ENCODE results near the gene IL17RA. TPM values are rescaled to one million over a fixed set of nuclear protein-coding genes. Genes with fewer than 3 reads are reported as not detected.
"Not testable (repeated sequence)": the region's sequence is repeated elsewhere in the genome, so short reads cannot be mapped to it uniquely, and the experiment has no call there.

IL17RA gene
- total RNA-seq, 1 experiment from 2014 or later, result 3.6 TPM

- peak; percentile 16 for DNase-seq
- Histone ChIP-seq H3K36me3 (replicated peaks; ENCODE audit: control insufficient read depth, insufficient read depth, low read length) (peaks cover 18% of the 10 kb centered on the region), H3K4me3 (ENCODE audit: insufficient read depth, low read depth, low read length) (no peak overlapping the region), H3K27me3 (ENCODE audit: control insufficient read depth, insufficient read depth, low read length) (no peaks in the 10 kb centered on the region)
These were observed 52.4 kb downstream of the IL17RA start for GRCh38 chr22:17137170-17137569.

- DNase-seq, result peak; percentile 18
- Histone ChIP-seq H3K4me3 (ENCODE audit: insufficient read depth, low read depth, low read length) (no peak overlapping the region), H3K36me3 (replicated peaks; ENCODE audit: control insufficient read depth, insufficient read depth, low read length) (peaks cover 22% of the 10 kb centered on the region), H3K27me3 (ENCODE audit: control insufficient read depth, insufficient read depth, low read length) (no peaks in the 10 kb centered on the region)
These were observed 53.1 kb downstream of the IL17RA start for GRCh38 chr22:17137861-17138425.

- Histone ChIP-seq H3K27me3 (ENCODE audit: control insufficient read depth, insufficient read depth, low read length) (no peaks in the 10 kb centered on the region), H3K36me3 (replicated peaks; ENCODE audit: control insufficient read depth, insufficient read depth, low read length) (peaks cover 27% of the 10 kb centered on the region), H3K4me3 (ENCODE audit: insufficient read depth, low read depth, low read length) (no peak overlapping the region)
- DNase-seq, result peak; percentile 37
These were observed 53.7 kb downstream of the IL17RA start for GRCh38 chr22:17138513-17138912.

DNA sequence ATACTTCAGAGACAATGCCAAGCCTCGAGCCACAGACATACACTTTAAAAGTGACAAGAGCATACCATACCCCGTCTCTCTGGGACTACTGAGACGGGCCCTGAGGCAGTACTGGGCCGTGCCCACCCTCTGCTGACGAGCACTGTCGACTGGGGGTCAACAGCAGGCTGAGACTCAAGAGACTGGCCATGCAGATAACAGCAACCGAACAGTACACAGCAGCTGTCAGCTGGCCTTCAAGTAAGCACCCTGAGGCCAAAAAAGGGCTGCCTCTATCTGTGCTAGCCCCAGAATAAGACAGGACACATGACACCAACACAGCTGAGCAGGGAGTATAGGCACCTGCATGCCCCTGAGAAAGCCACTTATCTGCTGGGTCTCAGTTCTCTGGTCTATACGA, 55.2 kb downstream of the IL17RA start:
- Histone ChIP-seq H3K27me3 (ENCODE audit: control insufficient read depth, insufficient read depth, low read length) (no peaks in the 10 kb centered on the region), H3K4me3 (ENCODE audit: insufficient read depth, low read depth, low read length) (no peak overlapping the region), H3K36me3 (replicated peaks; ENCODE audit: control insufficient read depth, insufficient read depth, low read length) (peaks cover 31% of the 10 kb centered on the region)
- DNase-seq, result no peak

DNA sequence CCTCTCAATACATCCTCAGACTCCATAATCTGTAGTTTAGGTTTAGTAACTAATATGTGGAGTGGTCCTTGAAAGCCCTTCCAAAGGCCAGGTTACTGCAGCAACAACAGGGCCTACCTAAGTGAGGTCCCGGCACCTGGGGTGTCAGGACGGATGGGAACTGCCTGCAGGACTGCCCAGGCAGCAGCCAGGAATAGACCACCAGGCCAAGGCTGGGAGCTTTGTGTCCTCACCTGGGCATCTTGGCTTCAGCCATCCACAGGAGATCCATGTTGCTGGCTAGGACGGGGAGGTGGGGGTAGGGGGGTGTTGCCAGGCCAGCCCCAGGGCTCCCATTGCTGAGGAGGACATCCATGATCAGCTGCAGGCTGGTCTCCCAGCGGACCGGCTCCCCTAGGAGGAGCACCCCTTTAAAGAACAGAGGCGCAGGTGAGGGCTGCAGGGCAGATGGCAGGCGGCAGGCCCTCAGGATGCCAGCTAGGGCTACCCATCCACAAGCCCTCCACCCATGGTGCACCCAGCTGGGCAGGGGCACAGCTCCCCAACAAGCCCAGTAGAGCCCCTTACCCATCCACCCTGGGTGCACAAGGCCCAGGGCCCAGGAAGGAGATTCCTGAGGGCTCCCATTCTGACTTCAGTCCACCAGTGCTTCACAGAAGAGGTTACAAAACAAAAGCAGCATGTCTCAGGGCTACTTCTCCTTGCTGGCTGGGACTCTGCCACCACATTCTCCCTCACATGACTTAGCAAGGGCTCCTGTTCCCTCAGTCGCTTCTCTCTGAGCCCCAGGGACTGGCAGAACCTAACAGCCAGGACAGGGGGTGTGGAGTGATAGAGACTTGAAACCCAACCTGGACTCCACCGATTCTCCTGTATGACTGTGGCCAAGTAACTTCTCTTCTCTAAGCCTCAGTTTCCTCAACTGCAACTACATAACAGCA, 56.3 kb downstream of the IL17RA start:
- peaks cover 32% of the 10 kb centered on the region for H3K36me3 ChIP-seq (replicated peaks; ENCODE audit: control insufficient read depth, insufficient read depth, low read length)
- DNase-seq, result no peak
- H3K4me3 ChIP-seq (ENCODE audit: insufficient read depth, low read depth, low read length), result no peak overlapping the region
- no peaks in the 10 kb centered on the region for H3K27me3 ChIP-seq (ENCODE audit: control insufficient read depth, insufficient read depth, low read length)

- Histone ChIP-seq H3K4me3 (ENCODE audit: insufficient read depth, low read depth, low read length) (no peak overlapping the region), H3K27me3 (ENCODE audit: control insufficient read depth, insufficient read depth, low read length) (no peaks in the 10 kb centered on the region), H3K36me3 (replicated peaks; ENCODE audit: control insufficient read depth, insufficient read depth, low read length) (peaks cover 31% of the 10 kb centered on the region)
- DNase-seq, result no peak
These were observed 58.3 kb downstream of the IL17RA start for GRCh38 chr22:17143101-17143500.

- peak; percentile 9 for DNase-seq
- peaks cover 31% of the 10 kb centered on the region for H3K36me3 ChIP-seq (replicated peaks; ENCODE audit: control insufficient read depth, insufficient read depth, low read length)
These were observed 59.0 kb downstream of the IL17RA start for GRCh38 chr22:17143826-17144225.

GRCh38 chr22:17145021-17145680, 60.4 kb downstream of the IL17RA start:
- DNase-seq, result no peak
- Histone ChIP-seq H3K36me3 (replicated peaks; ENCODE audit: control insufficient read depth, insufficient read depth, low read length) (peaks cover 29% of the 10 kb centered on the region), H3K27me3 (ENCODE audit: control insufficient read depth, insufficient read depth, low read length) (no peaks in the 10 kb centered on the region), H3K4me3 (ENCODE audit: insufficient read depth, low read depth, low read length) (no peak overlapping the region)

More at GRCh38 chr22:17143826-17144225, 59.0 kb downstream of the IL17RA start:
- no peaks in the 10 kb centered on the region for H3K27me3 ChIP-seq (ENCODE audit: control insufficient read depth, insufficient read depth, low read length)
- H3K4me3 ChIP-seq (ENCODE audit: insufficient read depth, low read depth, low read length), result no peak overlapping the region

- peaks cover 20% of the 10 kb centered on the region for H3K36me3 ChIP-seq (replicated peaks; ENCODE audit: control insufficient read depth, insufficient read depth, low read length)
- DNase-seq; H3K27me3 ChIP-seq (ENCODE audit: control insufficient read depth, insufficient read depth, low read length); H3K4me3 ChIP-seq (ENCODE audit: insufficient read depth, low read depth, low read length): not testable (repeated sequence)
These were observed 62.7 kb downstream of the IL17RA start for GRCh38 chr22:17147458-17147857.

DNA sequence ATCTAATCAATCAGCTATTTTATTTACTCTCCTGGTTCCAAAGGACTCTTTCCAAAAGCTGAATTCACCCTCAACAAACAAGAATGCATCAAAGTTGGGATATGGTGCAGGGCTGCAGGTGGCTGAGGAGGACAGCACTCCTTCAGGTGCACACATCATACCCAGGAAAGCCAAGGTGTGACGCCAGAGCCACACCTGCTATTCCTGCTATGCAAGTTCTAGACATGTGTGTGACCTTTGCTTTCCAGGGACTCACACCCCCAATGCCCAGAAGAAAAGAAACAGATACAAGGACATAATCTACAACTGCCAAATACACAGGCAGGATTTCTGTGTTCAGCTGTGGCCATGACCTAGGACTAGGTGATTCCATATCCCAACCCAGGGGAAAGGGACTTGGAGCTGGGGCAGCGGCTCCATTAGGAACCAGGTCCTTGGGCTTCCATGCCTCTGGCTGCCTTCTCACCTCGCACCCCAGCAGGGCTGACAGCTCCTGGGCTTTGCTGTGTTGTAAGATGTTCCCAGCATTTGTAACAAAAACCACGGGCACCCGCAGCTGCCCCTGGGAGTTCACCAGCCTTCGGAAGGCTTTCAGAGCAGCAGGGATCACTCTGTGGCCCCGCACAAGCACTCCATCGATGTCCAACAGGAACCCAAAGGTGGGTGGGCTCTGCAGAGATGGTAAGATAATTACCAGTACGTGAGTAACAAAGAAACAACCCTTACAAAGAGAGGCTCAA, 64.4 kb downstream of the IL17RA start:
- Histone ChIP-seq H3K36me3 (replicated peaks; ENCODE audit: control insufficient read depth, insufficient read depth, low read length) (peaks cover 11% of the 10 kb centered on the region), H3K27me3 (ENCODE audit: control insufficient read depth, insufficient read depth, low read length) (no peaks in the 10 kb centered on the region), H3K4me3 (ENCODE audit: insufficient read depth, low read depth, low read length) (no peak overlapping the region)
- peak; percentile 8 for DNase-seq

GRCh38 chr22:17152340-17152739, 67.5 kb downstream of the IL17RA start:
- no peak for DNase-seq
- peaks cover 6% of the 10 kb centered on the region for H3K36me3 ChIP-seq (replicated peaks; ENCODE audit: control insufficient read depth, insufficient read depth, low read length)
- H3K4me3 ChIP-seq (ENCODE audit: insufficient read depth, low read depth, low read length), result no peak overlapping the region
- no peaks in the 10 kb centered on the region for H3K27me3 ChIP-seq (ENCODE audit: control insufficient read depth, insufficient read depth, low read length)

DNA sequence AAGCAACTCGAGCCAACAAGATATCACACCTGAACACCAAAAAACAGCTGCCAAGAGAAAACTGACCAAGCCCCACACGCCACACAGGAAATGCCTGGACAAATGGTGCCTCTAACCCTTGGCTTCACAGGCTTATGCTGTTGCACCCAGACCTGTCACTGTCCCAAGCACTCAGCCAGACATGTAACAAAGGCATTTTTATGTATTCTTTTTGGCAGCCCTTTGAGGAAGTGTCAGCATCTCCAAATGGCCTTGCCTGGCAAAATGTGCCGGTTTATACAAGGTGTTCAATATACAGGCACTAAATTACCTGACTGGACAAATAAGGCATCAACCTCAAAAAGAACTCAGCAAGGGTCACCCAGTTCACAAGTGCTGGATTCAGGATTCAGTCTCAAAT, 68.2 kb downstream of the IL17RA start:
- H3K4me3 ChIP-seq (ENCODE audit: insufficient read depth, low read depth, low read length), result no peak overlapping the region
- no peak for DNase-seq
- H3K27me3 ChIP-seq (ENCODE audit: control insufficient read depth, insufficient read depth, low read length), result no peaks in the 10 kb centered on the region
- H3K36me3 ChIP-seq (replicated peaks; ENCODE audit: control insufficient read depth, insufficient read depth, low read length), result peaks cover 2% of the 10 kb centered on the region

- no peak for DNase-seq
- Histone ChIP-seq H3K36me3 (replicated peaks; ENCODE audit: control insufficient read depth, insufficient read depth, low read length) (no peaks in the 10 kb centered on the region; the same call in 1 of the 2 replicates), H3K27me3 (ENCODE audit: control insufficient read depth, insufficient read depth, low read length) (no peaks in the 10 kb centered on the region), H3K4me3 (ENCODE audit: insufficient read depth, low read depth, low read length) (no peak overlapping the region)
These were observed 71.1 kb downstream of the IL17RA start for GRCh38 chr22:17155941-17156340.

DNA sequence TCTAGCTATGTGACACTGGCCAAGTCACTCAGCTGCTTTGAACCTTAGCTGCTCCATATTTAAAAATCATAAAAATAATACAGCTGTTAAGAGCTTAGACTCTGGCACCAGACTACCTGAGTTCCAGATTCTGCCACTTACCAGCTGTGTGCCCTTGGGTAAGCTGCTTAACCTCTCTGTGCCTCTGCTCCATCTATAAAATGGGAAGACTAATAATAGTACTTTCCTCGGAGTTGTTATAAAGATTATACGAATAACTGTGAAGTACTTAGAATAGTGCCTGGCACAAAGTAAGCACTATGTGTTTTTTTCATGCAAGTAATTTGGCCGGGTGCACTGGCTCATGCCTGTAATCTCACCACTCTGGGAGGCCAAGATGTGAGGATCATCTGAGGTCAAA, 72.9 kb downstream of the IL17RA start:
- Histone ChIP-seq H3K27me3 (ENCODE audit: control insufficient read depth, insufficient read depth, low read length) (no peaks in the 10 kb centered on the region), H3K4me3 (ENCODE audit: insufficient read depth, low read depth, low read length) (no peak overlapping the region), H3K36me3 (replicated peaks; ENCODE audit: control insufficient read depth, insufficient read depth, low read length) (no peaks in the 10 kb centered on the region; the same call in 1 of the 2 replicates)
- DNase-seq, result no peak

Measured in H7 (cell line).